Raji (cell line): ENCODE measurements around the gene RGS12.

Source experiments
- POLR2A ChIP-seq: IDR thresholded peaks from 2 replicates; pipeline ENCODE4 v1.6.1; 2011; ENCODE audit warnings: low read depth, low read length, control low read depth; ENCODE audit not compliant: insufficient read depth

The RGS12 gene

DNA sequence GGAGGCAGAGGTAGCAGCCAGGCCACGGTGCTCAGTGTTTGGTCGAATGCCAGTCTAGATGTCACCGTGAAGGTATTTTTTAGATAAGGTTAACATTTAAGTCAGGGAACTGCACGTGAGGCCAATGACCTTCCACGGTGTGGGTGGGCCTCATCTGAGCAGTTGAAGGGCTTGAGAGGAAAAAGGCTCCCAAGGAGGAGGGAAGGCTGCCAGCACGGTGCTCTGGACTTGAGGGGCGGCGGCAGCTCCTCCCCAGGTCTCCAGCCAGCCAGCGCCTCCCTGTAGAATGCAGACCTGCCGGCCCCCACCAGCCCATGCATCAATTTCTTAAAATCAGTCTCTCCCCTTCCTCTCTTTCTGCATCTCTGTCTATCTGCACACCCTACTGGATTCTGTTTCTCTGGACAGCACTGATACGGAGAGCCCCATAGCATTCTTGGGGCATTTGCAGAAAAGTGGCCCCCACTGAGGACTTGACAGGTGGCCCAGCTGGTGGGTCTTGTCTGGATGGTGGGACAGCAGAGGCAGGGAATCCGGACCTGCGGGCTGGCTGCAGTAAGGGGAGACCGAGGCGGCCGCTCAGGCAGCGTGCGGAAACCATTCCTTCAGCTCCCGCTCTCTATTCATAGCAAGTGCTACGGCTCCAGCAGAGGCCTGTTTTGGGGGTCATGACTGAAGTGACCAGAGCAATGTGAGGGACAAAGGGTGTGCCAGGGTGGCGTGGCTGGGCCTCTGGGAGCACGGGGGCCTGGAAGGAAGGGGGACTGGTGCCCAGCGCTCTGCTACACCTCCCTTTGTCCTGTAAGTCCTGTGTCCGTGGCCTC, 7.9 kb upstream of the RGS12 start:
- TF ChIP-seq POLR2A: no peak

DNA sequence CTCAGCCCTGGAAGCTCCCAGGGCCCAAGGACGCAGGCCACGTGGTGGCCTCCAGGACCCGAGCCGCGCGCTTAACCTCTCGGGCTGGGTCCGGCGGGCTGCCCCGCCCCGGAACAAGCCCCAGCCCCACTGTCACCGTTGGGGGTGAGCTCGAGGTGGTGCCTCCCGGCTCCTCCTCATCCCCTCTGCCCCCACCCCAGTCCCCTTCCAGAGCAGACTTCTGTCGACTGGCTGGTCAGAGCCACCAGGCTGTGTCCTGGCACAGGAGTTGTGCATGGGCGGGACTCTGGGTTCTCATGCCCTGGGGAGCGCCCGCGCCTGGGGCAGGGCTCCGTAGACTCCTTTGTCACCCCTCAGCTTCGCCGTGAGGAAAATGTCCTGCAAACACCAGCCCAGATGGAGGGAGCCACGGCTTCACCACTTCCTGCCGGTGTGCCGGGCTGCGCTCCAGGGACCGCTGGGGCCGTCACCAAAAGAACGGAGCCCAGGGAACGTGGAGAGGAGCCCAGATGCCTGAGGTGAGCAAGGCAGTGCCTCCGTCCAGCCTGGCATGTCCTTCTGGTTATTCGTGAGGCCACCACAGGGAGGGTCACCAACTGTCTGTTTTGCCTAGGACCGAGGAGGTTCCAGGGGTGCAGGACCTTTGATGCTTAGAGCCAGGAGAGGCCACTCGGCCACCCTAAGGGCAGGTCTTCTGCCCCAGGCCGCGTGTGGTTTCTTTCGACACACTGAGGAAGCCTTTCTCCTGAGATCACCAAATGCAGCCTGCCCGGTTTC, 7.1 kb upstream of the RGS12 start:
- no peak for TF ChIP-seq POLR2A

DNA sequence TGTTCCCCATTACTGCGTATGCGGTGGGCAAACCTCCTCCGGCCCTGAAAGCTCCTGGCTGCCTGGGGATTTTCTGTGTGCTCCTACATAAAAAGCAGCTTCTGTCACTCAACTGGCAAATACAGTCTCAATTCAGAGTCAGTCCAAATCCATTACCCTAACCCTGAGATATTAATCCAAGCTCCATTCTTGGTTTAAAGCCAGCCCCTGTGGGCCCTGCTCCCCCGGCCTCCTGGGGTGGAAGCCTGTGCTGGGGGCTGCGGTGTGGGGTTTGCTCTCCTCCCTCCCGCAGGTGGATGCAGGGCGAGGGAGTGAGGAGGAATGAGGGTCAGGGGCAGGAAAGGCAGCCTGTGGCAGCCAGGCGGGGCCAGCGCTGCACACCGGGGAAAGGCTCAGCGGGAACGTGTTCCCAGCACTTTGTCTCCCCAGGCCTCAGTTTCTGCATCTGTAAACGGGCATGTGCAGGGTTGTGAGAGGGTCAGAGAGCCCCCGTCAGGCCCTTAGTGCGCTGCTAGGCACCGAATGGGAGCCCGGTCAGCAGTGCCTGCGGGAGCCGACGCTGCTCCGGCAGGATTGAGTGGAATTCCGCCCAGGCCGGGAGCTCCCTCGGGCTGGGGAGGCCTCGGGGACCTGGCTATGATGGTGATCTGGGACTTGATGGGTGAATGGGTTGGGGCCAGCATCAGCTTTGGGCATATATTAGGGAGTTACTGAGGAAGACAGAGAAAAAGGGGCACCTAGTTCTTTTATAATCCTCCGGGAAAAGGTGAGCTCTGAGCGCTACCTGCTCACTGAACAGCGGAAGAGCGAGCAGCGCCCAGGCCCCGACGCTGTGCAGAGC, 6.3 kb upstream of the RGS12 start:
- no peak for TF ChIP-seq POLR2A

DNA sequence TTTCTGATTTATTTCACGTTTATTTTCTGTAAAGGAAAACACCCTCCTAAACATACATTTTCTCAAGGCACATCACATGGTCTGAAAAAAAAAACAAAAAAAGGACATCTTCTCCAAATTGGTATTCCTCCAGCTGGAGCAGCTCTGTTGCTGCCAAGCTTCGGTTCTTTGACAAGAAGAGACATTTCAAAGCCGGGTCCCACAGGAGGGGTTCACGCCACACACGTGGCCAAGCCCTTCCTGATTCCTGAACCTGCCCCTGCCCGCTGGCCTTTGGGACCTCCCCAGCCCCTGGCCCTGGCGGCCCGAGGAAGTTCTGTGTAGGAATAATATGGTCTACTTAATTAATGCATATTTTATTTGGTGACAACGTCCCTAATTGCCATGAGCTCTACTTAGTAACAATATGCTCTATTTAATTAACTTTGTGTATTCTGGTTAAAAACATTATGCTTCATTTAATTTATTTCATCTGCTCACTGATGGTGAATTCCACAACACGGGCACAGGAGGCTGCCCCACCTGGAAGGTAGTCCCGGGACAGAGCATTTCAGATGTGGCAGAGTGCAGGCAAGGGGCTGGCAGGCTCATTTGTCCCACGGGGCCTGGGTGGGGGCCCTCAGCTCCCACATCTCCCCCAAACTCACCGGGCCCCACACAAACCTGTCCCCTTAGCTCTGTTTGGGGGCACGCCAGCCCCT, 5.4 kb upstream of the RGS12 start:
- TF ChIP-seq POLR2A: no peak

DNA sequence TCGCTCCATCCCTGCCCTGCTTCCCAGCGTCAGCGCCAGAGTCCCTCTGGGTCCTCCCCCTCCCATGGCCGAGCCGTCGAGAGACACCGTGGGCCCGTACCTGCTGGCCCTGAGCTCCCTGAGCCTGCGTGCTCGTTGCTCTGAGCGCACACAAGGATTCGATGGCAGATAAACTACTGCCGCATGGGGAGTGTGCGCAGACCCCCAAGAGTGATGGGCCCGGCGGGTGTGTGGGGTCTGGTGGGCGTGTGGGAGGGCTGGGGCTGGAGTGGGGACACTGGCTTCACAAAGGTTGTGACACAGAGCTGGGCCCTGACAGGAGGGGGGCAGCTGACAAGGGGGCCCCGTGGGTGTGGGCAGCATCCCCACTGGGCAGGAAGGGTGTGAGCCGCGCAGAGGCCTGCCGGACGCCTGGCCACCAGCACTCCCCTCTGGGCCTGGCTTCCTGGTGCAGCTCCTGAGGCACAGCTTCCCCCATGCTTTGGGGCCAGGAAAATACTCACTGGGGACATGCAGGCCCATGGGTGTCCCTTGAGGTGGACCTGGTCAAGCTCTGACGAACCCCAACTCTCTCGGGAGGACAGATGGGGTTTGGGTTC, 4.8 kb upstream of the RGS12 start:
- TF ChIP-seq POLR2A: no peak

DNA sequence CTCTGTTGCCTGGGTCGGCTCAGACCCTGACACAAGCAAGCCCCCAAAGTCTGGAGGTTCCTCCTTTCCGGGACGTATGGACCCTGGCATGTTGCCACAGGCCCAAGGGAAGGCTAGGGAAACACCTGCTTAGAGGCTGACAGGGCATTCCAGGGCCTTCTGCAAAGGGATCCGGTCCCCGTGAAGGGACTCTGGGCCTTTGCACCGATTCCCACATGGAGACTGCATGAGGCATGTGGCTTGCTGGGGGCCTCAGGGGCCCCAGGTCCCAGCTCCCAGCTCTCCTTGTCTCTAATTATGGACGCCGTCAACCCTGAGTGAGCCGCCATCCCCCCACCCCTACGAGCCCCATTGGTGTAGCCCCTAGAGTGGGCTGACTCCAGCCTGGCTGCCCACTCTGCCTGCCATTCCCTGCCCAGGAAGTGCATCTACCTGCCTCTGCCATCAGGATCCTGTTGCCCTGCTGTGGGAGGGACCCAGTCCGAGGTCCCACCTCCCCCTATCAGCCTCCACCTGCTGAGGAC, 4.2 kb upstream of the RGS12 start:
- TF ChIP-seq POLR2A: no peak

DNA sequence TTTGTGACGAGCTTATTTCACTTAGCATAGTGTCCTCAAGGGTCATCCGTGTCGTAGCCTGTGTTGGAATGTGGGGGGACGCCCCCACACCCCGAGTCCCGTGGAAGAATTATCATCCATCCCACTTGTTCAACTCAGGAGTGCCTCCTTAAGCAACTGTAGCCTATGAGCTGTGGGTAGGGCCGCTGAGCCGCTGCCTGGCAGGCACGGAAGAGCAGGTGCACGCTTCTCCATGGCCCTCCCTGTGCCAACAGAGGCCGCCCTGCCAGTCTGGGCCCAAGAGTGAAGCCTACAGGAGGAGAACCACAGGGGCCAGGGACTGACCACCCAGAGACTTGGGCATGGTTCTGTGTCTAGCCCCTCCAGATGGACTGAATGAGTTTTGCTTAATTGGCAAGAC, 2.3 kb upstream of the RGS12 start:
- no peak for TF ChIP-seq POLR2A

DNA sequence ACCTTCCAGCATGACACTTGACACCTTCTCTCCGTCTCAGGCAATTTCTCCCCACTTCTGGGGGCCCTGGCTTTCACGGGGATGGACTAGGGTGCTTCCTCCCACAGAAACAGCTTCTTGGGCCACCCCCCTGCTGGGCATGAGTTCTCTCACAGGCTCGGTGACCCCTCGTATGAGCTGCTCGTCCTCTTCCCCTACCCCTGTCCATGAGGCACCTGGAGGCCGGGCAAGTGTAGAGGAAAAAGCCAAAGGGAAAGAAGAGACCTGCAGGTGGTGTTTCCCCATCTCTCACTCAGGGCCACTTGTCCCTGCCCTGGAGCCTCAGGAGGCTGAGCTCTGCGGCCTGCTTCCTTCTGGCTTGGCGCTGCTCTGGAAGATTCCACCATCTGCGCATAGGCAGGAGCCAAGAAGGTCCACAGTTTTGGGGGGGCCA, 1.9 kb upstream of the RGS12 start:
- TF ChIP-seq POLR2A: no peak

DNA sequence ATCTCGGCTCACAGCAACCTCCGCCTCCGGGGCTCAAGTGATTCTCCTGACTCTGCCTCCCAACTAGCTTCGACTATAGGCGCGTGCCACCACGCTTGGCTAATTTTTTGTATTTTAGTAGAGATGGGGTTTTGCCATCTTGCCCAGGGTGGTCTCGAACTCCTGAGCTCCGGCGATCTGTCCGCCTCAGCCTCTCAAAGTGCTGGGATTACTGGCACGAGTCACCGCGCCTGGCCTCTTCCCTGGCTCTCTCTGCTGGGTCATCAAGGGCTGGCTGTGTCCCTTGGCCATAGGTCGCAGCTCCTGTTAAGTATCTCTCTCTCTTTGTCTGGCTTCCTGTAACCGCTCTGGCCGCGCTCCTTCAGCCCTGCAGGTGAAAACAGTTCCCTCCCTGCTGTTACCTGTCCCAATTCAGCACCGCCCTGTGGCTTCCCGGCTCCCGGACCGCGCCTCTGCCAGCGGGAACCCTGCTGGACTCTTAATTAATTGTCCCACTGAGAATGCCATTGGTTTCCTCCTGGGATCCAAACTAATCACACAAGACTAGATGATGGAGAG, 1.3 kb upstream of the RGS12 start:
- TF ChIP-seq POLR2A: no peak

DNA sequence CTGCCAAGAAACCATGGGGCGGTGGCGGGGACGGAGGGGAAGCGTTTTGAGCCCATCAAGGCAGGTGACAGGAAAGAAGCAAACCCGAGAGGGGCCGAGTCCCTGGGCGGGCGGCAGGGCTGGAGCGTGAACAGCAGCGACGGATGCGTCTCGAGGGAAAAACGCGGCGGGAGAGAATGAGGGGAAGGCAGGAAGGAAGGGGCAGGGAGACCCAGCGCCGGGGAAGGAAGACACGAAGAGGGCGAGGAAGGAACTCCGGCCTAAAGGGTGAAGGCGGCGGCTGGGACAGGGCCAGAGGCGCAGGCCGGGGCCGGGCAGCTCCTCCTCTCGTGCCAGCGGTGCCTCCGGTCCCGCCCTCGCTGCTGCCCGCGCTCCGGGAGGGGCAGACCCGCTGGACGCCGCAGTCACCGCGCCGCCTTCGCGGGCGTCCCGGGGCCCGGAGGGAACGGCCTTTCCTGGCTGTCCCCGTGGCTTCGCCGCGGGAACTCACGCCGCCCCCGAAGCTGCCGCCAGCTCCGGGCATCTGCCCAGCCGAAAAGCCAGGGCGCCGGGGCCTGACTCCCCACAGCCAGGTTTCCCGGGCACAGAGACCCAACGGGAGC, 751 bp upstream of the RGS12 start:
- no peak for TF ChIP-seq POLR2A

DNA sequence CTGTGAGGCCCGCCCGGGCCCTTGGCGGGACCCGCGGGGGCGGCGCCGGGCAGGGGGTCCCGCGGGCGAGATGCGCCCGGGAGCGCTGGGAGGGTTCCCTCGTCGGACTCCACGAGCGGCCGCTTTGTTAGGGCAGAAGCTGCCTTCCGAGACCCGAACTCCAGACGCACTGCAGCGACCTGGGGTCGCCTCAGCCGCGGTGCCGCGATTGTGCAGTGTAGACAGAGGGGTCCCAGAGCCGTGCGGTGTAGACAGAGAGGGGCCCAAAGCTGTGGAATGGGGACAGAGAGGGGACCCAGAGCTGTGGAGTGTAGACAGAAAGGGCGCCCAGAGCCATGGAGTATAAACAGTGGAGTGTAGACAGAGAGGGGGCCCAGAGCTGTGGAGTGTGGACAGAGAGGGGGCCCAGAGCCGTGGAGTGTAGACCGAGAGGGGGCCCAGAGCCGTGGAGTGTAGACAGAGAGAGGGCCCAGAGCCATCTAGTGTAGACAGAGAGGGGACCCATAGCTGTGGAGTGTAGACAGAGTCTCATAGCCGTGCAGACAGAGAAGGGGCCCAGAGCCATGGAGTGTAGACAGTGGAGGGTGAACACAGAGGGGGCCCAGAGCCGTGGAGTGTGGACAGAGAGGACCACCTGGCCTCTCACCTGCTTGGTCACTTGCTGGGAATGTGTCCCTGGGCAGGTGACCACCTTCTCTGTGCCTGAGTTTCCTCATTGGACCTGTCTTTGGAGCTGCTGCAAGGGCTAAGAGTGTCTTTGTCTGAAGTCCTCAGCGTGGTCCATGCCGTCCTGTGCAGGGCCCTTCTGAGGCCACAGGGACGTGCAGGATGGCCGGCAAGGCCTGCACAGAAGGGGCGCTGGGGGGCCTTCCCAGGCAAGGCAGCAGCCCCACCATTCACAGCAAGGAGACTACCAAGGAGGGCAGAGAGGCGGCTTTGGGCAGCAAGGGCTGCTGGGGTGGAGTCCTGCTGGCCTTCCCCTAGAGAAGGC, 875 bp downstream of the RGS12 start:
- no peak for TF ChIP-seq POLR2A
